Lung microvascular endothelial cell (primary cell): ENCODE results near the gene EEF1AKMT3. TPM values are rescaled to one million over a fixed set of nuclear protein-coding genes. Genes with fewer than 3 reads are reported as not detected.

Experiments
- DNase-seq, 2 donors: peaks; one replicate each; pipeline versions ENCODE4 v3.0.0 to v3.0.0-alpha.2; 2010; ENCODE audit warnings: low read depth in 2 of 2
- total RNA-seq: library from RNA; depleted of rRNA; stranded (reverse); fragments of >200 nt; gene quantifications from 2 replicates; pipeline ENCODE4 v1.2.1, GENCODE V29; 2014

Gene EEF1AKMT3
- total RNA-seq, 1 donor from 2014 or later: 5.0 TPM

- no peak for DNase-seq
Measured at GRCh38 chr12:57782243-57782607, 9.8 kb downstream of the EEF1AKMT3 start.

- peak; percentile 97 to 98 for DNase-seq
Measured at GRCh38 chr12:57782608-57783465, 10.4 kb downstream of the EEF1AKMT3 start, which contains the start of gene TSFM. Gene TSFM (plus strand): TSS chr12:57782787. CDS start chr12:57782802, 15 bp downstream.

- DNase-seq: no peak
Measured at GRCh38 chr12:57783466-57783801, 11.0 kb downstream of the EEF1AKMT3 start.

- DNase-seq: no peak
Measured at GRCh38 chr12:57783861-57784260, 11.4 kb downstream of the EEF1AKMT3 start.

DNA sequence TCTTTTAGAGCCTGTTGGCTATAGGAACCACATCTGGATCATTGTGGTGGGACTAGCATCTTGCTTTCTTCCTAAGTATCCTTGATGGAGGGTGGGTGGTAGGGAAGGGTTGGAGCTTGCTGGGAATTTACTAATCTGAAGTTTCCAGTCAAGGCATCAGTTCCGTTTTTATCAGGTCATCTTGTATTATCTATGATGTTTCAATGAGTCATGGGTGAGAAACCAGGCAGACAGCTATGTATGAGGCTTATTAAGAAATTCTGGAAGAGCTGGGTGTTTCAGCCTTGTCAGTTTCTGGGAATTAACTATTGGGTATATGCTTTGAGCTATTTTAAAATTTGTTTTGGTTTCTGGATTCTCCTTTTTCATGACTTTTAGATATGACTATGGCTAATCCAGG, 21.5 kb downstream of the EEF1AKMT3 start:
- peak in 1 of 2 donors; percentile 75 for DNase-seq

DNA sequence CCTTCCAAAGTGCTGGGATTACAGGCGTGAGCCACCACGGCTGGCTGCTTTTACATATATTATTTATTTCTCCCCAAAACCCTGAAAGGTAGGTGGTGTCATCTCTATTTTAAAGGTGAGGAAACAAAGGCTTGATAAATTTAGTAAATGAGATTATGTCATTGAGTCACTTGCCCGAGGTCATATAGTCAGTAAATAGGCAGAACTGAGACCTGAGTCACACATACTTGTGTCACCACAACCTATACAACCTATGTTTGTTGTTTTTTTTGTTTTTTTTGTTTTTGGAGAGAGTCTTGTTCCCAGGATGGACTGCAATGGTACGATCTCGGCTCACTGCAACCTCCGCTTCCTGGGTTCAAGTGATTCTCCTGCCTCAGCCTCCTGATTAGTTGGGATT, 22.9 kb downstream of the EEF1AKMT3 start:
- DNase-seq: no peak

GRCh38 chr12:57796996-57797395, 24.6 kb downstream of the EEF1AKMT3 start:
- DNase-seq: no peak

GRCh38 chr12:57797933-57798332, 25.5 kb downstream of the EEF1AKMT3 start:
- DNase-seq: no peak

DNA sequence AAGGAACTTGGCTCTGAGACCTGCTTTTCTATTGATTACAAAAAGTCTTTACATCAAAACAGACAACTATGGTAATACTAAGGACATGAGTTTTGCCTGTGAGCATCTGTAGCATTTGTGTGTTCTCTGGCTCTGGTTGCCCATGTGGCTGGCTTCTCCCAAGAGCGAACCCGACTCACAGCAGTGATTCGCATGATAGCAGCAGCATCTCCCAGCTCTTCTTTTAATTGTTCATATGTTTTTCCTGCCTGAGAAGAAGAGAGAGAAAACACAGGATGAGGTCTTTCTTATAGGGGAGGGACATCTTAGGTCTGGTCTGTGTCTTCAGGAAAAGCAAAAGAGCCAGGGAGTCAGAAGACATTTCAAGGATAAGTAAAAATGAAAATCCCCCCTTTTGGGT, 28.6 kb downstream of the EEF1AKMT3 start:
- no peak for DNase-seq

DNA sequence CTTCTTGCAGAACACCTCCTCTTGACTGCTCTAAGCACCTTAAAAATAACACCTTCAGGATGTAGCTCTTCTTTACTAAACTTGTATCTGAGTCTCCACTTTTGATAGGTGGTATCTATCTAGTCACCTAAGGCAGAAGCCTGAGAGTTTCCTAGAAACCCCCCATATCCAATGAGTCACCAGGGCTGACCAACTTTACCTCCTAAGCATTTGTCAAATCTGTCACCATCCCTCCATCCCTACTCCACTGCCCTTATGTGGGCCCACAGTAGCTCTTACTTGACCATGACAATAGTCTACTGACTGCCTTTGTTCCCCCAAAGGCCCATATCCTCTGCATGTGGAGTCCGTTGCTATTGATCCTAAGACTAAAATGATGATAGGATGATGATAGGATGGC, 30.2 kb downstream of the EEF1AKMT3 start:
- no peak for DNase-seq

DNA sequence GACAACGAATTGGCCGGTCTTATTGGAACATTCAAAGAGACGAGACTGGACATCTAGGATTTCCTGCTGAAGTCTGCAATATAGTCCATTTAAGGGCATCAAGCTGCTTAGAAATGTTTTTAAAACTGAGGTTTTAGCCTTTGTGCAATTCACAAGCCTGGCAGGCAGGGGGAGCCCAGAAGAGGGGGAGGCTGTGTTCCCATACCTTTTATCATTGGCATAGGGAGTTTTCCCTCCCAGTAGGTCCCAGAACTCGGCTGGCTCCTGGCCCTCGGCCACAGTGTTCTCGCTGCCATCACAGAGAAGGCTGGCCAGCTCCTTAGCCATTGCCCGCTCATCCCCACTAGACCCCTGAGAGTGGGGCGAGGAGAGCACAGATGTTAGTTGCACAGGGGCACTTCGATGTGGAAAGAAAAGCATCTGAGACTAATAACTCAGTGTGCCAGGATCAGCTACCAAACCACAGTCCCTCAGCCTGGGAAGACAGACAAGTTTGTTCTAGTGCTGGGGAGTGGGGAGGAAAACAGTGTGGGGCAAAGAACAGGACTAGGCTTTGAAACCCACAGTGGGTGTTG, 31.0 kb downstream of the EEF1AKMT3 start:
- DNase-seq: peak; percentile 67

DNA sequence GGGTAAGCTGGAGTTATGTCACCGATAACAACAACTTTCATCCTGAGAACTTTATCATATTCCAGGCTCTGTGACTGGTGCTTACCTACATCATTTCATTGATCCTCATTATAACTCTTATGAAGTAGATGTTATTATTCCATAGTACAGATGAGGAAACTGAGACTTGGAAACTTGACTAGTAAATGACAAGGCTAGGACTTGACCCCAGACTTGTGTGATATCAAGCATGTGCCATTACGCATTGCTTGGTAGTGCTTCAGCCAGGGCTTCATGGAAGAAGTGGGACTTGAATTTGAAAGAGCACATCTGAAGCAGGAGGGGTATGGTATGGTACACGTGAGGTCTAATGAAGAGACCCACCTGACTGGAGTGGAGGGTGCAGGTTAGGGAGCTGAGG, 34.3 kb downstream of the EEF1AKMT3 start:
- DNase-seq: no peak

- DNase-seq: no peak
Measured at GRCh38 chr12:57807285-57807684, 34.9 kb downstream of the EEF1AKMT3 start.

DNA sequence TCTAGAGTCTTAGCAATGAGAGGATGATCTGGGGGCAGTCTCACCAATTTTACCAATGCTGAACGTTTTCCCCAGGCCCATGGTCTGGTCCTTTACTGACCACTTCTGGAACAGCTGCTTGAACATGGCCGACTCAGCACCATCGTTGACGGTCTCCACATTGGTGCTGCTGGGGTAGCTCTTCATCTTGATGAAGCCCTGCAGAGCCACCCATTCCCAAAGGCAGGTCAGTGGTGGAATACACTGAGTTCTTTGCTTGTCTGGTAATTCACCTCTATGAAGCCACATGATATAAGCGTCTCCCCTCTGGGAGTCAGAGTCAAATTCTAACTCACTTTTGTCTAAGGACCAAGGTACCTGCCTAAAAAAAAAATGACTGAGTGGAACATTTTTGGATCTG, 35.9 kb downstream of the EEF1AKMT3 start:
- no peak for DNase-seq

GRCh38 chr12:57809425-57809824, 37.0 kb downstream of the EEF1AKMT3 start:
- no peak for DNase-seq

- DNase-seq: peak in 1 of 2 donors; percentile 50
Measured at GRCh38 chr12:57810450-57810849, 38.0 kb downstream of the EEF1AKMT3 start.

DNA sequence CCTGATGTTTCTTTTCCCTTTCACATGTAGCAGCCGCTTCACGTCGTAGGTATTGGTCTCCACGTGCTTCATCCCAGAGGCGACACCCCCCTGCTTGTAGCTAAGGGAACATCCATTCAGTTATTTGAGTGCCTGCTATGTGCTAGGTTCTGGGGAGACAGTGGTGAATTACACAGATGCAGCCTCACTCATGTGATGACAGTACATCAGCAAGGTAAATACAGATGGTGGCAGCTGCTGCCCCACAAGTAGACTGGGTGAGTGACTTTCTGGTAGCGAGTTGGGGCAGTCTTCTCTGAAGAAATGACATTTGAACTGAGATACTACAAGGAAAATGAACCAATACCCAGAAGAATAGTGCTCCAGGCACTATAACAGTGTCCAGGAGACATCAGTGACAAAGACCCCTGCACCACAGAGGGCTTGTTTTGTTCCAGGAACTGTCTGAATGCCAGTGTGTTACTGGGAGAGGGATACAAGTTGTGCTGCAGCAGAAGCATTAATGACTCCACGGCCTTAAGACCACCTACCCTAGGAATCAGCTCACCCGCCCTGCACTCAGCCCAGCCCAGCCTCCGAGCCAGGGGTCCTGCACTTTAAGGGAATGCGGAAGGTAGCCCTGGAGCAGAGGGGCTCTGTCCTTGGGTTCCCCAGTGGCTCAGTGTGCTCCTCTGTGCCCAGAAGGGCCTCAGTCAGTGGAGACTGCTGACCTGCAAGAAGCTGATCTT, 38.8 kb downstream of the EEF1AKMT3 start:
- DNase-seq: no peak

DNA sequence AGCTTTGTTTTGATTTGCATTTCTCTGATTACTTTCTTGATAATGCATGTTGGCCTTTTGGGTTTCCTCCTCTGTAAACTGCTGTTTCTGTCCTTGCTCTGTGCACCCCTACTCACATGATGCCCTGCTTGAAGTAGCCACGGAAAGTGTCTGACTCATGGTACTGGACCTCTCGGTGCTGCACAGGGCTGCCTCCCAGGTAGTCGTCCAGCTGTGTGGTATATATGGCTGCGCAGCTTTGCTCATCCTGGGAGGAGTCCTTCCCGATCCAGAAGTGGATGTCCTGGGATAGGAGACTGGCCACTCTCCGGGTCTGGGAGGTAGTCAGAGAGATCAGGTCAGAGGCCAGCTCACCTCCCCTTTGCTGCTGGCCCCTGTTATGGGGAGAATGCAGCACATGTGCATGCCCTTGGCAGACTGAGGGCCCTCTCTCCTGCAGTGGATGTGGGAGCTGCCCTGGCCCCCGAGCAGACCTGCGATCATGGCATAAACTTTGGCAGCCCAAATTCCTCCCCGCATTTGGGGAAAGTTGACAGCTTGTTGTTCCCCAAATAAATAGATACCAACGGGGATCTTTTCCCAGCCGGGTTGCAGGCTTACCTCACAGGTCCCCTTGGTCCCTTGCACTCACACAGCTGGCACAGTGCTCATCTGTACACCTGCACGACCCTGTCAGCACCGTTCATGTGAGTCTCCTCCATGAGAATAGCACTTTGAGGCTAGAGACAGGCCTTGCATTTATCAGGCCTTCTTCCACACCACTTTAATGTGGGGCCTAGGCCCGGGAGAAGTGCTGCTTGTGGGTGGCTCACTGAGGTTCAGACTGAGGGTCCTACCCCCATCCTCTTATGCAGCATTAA, 40.9 kb downstream of the EEF1AKMT3 start:
- no peak for DNase-seq

- DNase-seq: no peak
Measured at GRCh38 chr12:57813971-57814772, 41.8 kb downstream of the EEF1AKMT3 start.

GRCh38 chr12:57815177-57816000, 43.0 kb downstream of the EEF1AKMT3 start:
- DNase-seq: no peak
